ENCODE measurements around the gene GRK2.

The GRK2 gene

DNA sequence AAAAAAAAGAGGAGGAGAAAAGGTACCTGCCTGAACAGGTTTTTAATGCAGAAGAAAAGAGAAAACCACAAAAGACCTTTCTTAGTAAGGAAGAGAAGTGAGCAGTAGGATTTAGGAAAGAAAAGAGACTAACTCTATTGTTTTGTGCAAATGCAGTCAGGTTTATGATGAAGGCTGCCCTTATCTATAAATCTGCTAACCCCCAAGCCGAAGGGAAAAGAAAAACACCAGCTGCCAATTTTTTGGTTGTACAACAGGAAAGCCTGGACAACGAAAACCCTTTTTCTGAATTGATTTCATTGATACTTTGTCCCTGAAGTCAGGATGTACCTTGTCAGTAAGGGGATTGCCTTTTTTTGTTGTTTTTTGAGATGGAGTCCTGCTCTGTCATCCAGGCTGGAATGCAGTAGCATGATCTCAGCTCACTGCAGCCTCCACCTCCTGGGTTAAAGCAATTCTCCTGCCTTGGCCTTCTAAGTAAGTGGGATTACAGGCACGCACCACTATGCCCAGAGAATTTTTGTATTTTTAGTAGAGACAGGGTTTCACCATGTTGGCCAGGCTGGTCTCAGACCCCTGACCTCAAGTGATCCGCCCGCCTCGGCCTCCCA, 65.9 kb downstream of the GRK2 start:
- H3K27ac ChIP-seq: no peak overlapping the region
- TF ChIP-seq, protein P1, sequence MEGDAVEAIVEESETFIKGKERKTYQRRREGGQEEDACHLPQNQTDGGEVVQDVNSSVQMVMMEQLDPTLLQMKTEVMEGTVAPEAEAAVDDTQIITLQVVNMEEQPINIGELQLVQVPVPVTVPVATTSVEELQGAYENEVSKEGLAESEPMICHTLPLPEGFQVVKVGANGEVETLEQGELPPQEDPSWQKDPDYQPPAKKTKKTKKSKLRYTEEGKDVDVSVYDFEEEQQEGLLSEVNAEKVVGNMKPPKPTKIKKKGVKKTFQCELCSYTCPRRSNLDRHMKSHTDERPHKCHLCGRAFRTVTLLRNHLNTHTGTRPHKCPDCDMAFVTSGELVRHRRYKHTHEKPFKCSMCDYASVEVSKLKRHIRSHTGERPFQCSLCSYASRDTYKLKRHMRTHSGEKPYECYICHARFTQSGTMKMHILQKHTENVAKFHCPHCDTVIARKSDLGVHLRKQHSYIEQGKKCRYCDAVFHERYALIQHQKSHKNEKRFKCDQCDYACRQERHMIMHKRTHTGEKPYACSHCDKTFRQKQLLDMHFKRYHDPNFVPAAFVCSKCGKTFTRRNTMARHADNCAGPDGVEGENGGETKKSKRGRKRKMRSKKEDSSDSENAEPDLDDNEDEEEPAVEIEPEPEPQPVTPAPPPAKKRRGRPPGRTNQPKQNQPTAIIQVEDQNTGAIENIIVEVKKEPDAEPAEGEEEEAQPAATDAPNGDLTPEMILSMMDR (conservative IDR thresholded peaks at IDR 0.05): no peak
